NCI-H774 (cell line): ENCODE results near the gene CDH16.
"Not testable (repeated sequence)": the region's sequence is repeated elsewhere in the genome, so short reads cannot be mapped to it uniquely, and the experiment has no call there.

Experiments
- DNase-seq: peaks from one replicate; lab custom pipeline; 2025; lab: John Stamatoyannopoulos, UW

The CDH16 gene

GRCh38 chr16:66946974-66947301, 28.3 kb upstream of the CDH16 start:
- no peak for DNase-seq

GRCh38 chr16:66946541-66946940, 27.9 kb upstream of the CDH16 start:
- no peak for DNase-seq

DNA sequence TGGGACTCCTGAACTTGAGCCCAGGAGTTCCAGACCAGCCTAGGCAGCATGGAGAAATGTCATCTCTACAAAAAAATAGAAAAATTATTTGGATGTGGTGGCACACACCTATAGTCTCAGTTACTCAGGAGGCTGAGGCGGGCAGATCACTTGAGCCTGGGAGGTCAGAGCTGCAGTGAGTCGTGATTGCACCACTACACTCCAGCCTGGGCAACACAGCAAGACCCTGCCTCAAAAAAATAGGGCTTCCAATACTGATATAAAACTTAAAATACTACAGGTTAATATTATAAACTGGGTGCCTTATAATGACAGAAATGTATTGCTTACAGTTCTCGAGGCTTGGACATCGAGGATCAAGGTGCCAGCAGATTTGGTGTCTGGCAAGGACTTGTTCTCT, 27.3 kb upstream of the CDH16 start:
- DNase-seq = no peak

GRCh38 chr16:66944971-66945370, 26.3 kb upstream of the CDH16 start:
- not testable (repeated sequence) for DNase-seq

DNA sequence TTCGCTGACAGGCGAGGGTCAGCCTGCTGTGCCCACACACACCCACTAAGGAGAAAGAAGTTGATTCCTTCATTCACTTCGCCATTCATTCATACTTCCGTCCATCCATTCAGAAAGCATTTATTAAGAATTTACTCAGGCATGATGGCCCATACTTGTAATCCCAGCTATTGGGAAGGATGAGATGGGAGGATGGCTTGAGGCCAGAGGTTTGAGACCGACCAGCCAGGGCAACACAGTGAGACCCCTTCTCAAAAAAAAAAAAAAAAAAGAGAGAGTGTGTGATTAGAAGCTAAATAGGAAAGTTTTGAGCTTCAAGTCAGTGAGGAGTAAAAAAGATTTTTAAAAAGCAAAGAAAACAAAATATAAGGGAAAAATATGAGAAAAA, 25.4 kb upstream of the CDH16 start:
- no peak for DNase-seq

DNA sequence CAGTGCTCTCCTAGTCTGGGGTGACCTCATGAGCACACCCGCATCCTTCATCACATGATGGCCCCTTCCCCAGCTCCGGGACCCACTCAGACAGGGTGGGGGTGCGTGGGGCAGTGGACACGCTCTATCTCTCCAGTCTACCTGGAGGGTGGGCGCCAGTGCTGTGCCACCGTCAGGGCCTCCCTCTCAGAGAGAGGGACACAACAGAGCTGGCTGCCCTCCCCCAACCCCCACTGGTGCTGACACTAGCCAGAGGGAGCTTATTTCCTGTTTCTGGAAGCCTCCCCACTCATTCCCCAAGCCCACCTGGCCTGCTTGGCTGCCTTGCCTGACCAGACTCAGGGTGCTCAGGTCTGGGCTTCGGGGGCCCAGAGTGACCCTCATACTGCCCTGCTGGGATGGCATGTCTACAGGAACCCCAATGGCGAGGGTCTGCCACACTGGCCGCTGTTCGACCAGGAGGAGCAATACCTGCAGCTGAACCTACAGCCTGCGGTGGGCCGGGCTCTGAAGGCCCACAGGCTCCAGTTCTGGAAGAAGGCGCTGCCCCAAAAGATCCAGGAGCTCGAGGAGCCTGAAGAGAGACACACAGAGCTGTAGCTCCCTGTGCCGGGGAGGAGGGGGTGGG, 24.9 kb upstream of the CDH16 start:
- no peak for DNase-seq

- no peak for DNase-seq
Measured at GRCh38 chr16:66942981-66943380, 24.3 kb upstream of the CDH16 start.

GRCh38 chr16:66940236-66940635, 21.6 kb upstream of the CDH16 start:
- DNase-seq = no peak

GRCh38 chr16:66939366-66939765, 20.7 kb upstream of the CDH16 start:
- no peak for DNase-seq

DNA sequence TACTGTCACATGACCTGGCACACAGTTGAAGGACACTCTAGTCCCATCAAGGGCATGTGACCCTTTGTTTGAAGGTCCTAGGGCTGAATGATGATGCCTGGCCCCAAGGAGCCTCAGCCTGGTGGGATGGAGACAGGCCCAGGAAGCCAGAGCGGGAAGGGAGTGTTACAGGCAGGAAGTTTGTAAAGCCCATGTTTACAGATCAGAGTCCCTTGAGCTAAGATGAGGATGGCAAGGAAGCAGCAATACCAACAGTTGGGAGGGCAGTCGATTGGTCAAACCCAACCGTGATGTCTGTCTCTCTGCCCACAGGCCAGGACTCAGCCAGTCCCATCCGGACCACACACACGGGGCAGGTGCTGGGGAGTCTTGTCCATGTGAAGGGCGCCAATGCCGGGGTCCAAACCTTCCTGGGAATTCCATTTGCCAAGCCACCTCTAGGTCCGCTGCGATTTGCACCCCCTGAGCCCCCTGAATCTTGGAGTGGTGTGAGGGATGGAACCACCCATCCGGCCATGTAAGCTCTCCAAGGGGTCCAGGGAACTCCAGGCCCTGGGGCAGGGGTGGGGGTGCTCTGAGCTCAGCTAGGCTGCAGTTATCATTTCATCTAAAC, 19.1 kb upstream of the CDH16 start:
- DNase-seq = no peak

DNA sequence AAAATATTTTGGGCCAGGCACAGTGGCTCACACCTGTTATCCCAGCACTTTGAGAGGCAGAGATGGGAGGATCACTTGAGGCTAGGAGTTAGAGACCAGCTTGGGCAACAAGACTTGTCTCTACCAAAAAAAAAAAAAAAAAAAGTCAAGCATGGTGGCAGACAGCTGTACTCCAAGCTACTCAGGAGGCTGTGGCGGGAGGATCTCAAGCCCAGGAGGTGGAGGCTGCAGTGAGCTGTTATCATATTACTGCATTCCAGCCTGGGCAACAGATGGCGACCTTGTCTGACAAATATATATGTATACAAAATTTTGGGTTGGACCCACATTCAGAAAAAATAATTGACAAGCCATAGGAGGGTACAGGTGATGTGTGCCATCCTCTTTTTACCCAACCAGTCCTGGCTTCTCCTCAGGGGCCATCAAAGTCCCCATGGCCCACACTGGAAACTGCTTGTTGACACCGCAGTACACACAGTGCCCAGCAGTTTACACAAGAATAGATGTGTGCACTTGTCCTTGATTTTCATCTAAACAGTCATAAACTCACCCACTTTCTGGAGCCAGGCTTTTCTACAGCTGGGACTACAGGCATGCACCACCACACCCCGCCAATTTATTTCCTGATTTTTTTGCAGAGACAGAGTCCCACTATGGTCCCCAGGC, 18.3 kb upstream of the CDH16 start:
- no peak for DNase-seq

GRCh38 chr16:66936462-66936861, 17.8 kb upstream of the CDH16 start:
- DNase-seq = no peak

DNA sequence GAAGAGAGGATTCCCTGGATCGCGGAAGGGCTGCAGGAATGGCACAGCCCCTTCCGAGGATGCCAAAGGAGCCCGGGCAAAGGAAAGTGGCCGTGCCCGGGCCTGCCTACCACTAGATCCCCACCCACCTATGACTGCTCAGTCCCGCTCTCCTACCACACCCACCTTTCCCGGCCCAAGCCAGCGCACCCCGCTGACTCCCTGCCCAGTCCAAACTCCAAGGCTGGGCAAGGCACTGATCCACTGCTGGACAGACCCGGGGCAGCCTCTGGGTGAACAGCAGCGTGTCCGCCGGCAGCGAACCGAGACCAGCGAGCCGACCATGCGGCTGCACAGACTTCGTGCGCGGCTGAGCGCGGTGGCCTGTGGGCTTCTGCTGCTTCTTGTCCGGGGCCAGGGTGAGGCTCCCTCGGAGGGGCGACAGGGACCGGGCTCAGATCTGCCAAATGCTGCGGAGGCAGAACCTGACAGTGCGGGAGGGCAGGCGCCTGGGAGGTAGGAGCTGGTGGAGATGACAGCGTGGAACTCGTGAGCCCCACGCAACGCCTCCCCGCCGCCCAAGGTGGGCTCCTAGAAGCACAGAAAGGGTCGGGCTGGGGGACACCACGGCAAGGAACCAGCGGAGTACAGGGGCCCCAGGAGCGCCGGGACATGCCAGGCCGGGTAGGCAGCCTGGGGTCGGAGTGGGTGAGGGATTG, 16.8 kb upstream of the CDH16 start, which contains the start of gene CES2:
TSS of gene CES2 (plus strand) at position 203 of the 698 bp plus-strand sequence. CDS start at position 323, 120 bp downstream.
- no peak for DNase-seq

DNA sequence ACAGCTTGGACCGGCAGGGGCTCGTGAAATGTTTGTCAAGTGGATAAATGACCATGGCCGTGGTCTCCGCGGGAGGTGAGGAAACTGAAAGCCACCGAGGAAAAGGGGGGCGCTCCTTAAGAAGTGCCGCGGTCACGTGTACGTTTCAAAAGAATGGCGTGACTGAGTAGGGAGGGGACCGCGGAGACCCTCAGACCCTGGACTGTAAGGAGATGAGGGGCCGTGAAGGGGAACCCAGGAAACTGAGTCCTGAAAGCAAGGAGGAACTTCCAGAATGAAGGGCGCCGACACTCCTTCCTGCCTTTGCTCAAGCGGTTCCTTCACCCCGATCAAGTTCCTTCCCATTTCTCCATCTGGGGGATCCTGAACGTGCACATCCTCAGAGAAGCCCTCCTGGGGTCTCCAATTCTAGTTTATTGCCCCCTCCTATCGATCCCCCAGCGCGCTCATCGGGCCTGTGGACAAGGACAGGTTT, 16.2 kb upstream of the CDH16 start:
- not testable (repeated sequence) for DNase-seq

- DNase-seq = peak; percentile 42
Measured at GRCh38 chr16:66934138-66934838, 15.6 kb upstream of the CDH16 start, which contains the start of gene CIAO2B. CIAO2B (minus strand) TSS chr16:66934402; CDS start chr16:66934364, 38 bp downstream.

DNA sequence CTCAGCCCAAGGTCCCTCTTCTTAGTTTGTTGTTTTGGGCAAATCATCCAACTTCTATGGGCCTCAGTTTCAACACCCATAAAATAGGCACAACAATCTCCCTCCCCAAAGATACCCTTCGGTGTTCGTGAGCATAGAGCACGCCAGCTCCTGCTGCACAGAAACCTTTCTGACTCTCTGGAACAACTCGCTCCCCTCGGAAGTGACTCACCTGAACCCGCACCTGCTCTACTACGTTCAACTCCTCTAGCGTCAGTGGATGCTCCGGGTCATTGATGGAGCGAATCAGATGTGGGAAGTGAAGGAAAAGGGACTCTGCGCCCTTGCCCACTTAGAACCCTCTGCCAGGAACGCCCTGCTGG, 15.1 kb upstream of the CDH16 start:
- DNase-seq = no peak

DNA sequence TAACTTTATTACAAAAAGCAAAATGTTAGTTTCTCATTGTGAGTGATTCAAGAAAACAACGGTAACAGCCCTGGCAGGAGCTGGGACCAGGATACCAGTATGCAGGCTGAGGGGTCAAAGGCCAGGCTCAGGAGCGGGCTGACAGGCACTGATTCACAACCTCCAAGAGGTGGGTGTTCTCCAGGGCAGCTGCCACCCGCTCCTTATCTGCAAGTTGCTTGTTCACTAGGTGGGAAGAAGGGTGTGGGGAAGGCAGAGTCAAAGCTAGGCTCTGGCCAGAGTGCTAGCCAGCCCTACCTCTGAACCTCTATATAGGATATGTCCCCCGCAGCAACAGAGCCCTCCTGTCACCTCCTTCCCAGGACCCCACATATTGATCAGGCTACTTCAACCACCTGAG, 13.4 kb upstream of the CDH16 start:
- DNase-seq = no peak

DNA sequence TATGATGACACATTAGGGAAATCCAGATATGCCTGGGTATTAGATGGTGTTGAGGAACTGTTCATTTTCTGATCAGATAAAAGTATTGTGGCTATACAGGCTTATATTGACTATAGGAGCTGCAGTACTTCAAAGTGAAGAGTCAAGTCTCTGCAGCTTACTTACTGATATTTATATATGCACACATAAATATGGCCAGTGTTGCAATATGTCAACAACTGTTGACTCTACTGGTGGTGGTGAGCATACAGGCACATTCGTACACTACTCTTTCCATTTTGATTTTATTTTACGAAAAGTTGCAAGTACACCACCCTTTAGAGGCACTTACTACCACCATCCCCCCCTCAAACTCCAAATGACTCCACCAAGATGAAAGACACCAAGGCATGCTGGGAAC, 13.0 kb upstream of the CDH16 start:
- no peak for DNase-seq

DNA sequence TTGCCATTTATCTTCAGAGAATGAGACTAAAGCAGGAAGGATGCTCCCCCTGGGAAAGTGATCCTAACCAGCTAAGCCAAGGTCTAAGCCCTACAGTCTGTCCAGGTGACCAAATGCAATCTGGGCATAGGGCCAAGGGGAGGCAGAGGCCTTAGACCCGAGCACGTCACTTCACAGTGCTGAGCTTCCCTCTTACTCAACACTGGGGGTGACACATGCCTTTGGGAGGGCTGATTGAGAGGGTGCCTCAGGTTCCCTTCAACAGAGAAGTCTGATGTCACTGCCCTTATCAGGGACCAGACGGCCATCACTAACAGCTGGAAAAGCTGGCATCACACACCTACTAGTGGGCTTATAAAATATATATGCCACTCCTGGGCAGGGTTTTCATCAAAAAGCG, 11.5 kb upstream of the CDH16 start:
- no peak for DNase-seq

GRCh38 chr16:66928702-66929388, 10.2 kb upstream of the CDH16 start:
- DNase-seq = no peak

DNA sequence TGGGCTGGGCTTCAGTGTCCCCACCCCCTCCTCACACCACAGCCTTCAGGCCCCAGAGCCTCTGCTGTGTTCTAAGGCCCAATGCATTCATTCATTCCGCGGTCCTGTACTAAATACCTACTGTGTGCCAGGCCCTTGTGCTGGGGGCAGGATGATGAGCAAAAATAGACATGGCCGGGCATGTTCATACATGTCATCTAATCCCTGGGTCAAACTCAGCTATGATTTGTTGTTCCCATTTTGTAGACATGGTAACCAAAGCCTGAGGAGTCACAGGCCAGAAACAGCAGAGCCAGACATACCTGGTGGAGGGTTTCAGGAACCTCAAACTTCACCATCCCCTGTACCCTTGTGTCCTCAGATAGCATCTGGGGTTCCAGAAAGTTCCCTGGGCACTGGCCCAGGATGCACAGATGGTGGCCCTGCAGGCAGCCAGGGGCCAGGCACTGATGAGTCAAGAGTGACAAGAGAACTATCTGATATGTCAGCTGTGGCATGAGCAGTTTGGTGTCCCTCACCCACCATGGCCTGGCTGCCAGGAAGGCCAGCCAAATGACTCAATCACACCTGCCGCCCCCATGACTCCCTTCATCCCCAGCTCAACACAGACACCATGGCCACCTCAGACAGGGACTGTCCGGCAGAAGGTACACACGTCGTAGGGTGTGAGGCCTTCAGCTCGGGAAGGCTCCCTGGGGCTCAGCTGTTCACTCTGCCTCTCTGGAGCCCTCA, 9.4 kb upstream of the CDH16 start:
- no peak for DNase-seq
